ENCODE data around the gene RNASE8.
A peak's percentile ranks its signal among the peaks of the same experiment; 100 is the strongest.
"Not testable (repeated sequence)": the region's sequence is repeated elsewhere in the genome, so short reads cannot be mapped to it uniquely, and the experiment has no call there.

Gene RNASE8, protein sequence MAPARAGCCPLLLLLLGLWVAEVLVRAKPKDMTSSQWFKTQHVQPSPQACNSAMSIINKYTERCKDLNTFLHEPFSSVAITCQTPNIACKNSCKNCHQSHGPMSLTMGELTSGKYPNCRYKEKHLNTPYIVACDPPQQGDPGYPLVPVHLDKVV

DNA sequence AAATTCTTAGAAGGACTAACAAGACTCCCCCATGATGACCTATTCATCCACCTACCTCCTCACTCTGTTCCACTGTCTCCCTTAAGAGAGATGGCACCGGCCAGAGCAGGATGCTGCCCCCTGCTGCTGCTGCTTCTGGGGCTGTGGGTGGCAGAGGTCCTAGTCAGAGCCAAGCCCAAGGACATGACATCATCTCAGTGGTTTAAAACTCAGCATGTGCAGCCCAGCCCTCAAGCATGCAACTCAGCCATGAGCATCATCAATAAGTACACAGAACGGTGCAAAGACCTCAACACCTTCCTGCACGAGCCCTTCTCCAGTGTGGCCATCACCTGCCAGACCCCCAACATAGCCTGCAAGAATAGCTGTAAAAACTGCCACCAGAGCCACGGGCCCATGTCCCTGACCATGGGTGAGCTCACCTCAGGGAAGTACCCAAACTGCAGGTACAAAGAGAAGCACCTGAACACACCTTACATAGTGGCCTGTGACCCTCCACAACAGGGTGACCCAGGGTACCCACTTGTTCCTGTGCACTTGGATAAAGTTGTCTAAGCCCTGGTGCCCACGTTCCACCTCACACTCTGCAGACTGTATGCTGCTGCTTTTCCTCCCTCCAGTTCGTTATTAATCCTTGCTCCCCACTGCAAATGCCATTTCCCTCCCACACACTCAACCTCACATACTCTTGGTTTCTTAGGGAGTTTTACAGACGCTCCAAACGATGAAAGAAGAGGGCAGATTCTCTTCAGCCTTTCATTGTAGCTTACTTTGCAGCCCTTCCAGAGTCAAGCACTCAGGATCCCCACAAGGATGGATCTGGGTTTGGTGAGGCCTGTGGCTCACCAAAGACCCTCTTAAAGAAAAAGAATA is at the start of gene RNASE8:
Gene RNASE8 (plus strand): TSS at position 20 of the 873 bp plus-strand sequence. CDS start 71 bp downstream, at position 91.
- intact Hi-C loops (cut with micrococcal nuclease) = no loop called here
- Mint-ChIP-seq H3K27ac (no peak within 1 kb of the TSS), H3K27me3 (peaks cover 18% of the 10 kb centered on the region), H3K4me3 (no peak within 1 kb of the TSS), H3K36me3 (ENCODE audit: low read depth) (no peaks in the 10 kb centered on the region), H3K9me3 (no peaks in the 10 kb centered on the region), H3K4me1 (ENCODE audit: low read depth) (no peaks in the 10 kb centered on the region)

DNA sequence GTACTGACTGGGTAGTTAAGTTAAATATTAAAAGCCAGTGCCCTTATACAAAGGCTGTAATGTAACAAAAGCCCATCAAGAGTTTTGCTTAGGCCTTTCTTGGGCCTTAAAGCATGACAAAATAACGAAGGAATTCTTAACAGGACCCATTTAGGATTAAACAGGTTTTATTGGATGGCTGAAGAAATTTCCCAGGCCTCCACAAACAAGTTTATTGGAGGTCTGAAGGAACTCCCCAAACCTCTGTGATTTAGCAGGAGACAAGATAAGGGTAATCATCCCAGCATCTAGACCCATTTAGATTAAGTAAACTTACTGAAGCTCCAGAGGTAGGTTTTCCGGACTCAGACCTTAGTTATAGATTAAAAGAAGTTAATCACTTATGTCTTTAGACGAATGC is 47.9 kb upstream of the RNASE8 start:
- H3K27me3 Mint-ChIP-seq = peaks cover 23% of the 10 kb centered on the region
- intact Hi-C loops (cut with micrococcal nuclease); H3K4me1 Mint-ChIP-seq (ENCODE audit: low read depth); H3K36me3 Mint-ChIP-seq (ENCODE audit: low read depth); H3K9me3 Mint-ChIP-seq; H3K27ac Mint-ChIP-seq; H3K4me3 Mint-ChIP-seq: not testable (repeated sequence)

DNA sequence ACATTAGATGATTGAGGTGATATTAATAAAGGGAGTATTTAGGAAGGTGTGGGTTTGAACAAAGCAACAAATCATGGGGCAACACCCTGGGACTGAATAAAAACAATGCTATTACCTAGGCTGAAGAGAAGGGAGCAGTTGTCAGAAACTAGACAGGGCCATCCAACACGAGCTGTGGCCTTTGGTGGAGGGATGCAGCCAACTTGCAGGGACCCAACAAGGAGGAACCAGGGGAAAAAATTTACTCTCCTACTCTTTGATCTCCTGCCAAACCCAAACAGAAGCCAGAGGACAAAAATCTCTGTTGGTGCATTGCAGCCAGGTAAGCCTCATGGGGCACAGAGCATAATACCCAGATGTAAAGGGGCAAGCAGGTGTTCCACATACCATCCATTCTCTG is 46.5 kb upstream of the RNASE8 start:
- Mint-ChIP-seq H3K9me3 (no peaks in the 10 kb centered on the region), H3K4me3 (no peak overlapping the region), H3K27ac (no peak overlapping the region), H3K36me3 (ENCODE audit: low read depth) (no peaks in the 10 kb centered on the region), H3K4me1 (ENCODE audit: low read depth) (peaks cover 15% of the 10 kb centered on the region), H3K27me3 (peaks cover 23% of the 10 kb centered on the region)
- intact Hi-C loops (cut with micrococcal nuclease) = no loop called here

DNA sequence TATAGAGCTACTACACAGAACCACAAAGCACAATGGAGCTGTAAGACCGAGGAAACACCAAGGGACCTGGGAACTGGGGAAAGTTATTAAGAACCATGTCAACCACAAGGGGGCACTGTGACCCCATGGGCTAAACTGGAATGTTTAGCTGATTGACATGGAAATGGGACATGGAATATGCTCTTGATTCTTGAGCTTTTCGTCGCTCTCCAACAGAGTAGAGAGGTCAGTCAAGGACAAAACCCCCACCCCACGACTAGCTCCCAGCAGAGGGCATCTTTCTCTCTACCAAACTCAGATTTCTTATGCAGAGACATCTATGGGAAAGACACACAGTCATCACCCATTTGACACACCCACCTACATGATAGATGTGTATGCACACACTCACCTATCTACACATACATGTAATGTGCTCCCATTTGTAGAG is 42.8 kb upstream of the RNASE8 start:
- intact Hi-C loops (cut with micrococcal nuclease) = loop anchor here (1.0 to 2.0 kb wide), 3 partner anchors 26 to 92 kb away; no protein-coding TSS in a partner anchor
- H3K9me3 Mint-ChIP-seq = no peaks in the 10 kb centered on the region
- peaks cover 23% of the 10 kb centered on the region for H3K27me3 Mint-ChIP-seq
- H3K4me1 Mint-ChIP-seq (ENCODE audit: low read depth) = peaks cover 51% of the 10 kb centered on the region
- no peak overlapping the region for H3K27ac Mint-ChIP-seq
- peaks cover 11% of the 10 kb centered on the region for H3K36me3 Mint-ChIP-seq (ENCODE audit: low read depth)
- H3K4me3 Mint-ChIP-seq = no peak overlapping the region

DNA sequence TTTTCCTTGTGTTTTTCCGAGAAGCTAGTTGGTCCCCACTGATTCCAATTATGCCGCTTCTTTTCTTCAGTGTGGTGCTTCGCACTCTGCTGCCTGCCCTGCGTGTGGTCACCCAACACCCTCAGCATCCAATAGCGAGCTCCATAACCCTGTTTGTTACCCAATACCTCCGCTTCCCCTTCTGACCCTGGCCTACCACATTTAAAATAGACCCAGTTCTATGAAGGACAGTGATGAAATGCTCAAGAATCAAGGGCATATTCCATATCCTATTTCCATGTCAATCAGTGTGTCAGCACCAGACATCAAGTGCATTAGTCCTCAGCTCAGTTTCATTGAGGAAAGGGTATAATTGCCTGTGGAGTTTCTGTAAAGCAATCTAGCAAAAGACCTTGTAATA is 42.3 kb upstream of the RNASE8 start:
- Mint-ChIP-seq H3K27me3 (peaks cover 23% of the 10 kb centered on the region), H3K9me3 (no peaks in the 10 kb centered on the region), H3K36me3 (ENCODE audit: low read depth) (peaks cover 11% of the 10 kb centered on the region), H3K4me3 (no peak overlapping the region), H3K4me1 (ENCODE audit: low read depth) (peaks cover 55% of the 10 kb centered on the region), H3K27ac (no peak overlapping the region)
- intact Hi-C loops (cut with micrococcal nuclease) = loop anchor here (2.0 kb wide), 1 partner anchor 81 kb away; no protein-coding TSS in a partner anchor

DNA sequence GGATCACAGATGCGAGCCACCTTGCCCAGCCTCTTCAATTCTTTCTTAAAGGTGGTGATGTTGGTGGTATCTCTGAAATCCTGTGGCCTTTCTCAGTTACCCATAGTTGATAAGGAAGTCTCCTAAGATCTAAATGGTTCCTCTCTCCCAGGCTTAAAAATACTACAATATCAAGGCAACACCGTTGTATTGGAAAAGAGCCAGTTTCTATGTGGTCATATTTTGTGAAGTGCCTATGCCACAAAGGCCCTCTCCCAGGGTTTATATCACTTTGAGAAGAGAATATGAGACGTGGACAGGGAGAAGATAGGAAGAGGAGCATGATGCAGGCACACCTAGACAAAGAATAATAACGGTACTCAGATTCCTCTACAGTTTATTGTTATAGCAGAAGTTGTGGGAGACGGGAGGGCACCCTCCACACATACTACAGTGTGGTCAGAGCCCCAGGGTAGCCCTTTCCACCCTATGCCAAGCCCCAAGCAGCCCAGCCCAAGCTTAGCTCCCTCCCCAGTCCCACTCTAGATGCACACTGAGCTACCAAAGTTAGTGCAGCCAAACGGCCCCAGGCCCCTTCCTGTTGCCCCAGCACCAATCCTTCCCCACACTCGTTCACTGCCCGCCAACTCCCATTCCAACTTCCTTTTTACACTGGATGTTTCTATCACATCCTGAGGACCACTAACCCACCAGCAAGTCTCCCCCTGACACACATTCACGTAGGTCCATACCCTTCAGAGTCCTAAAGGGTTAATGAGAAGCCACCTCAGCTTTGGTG is 41.0 kb upstream of the RNASE8 start:
- Mint-ChIP-seq H3K4me3 (no peak overlapping the region), H3K27me3 (peaks cover 18% of the 10 kb centered on the region), H3K9me3 (no peaks in the 10 kb centered on the region), H3K27ac (peak overlapping the region; percentile 7), H3K4me1 (ENCODE audit: low read depth) (peaks cover 68% of the 10 kb centered on the region), H3K36me3 (ENCODE audit: low read depth) (peaks cover 11% of the 10 kb centered on the region)
- intact Hi-C loops (cut with micrococcal nuclease) = no loop called here

DNA sequence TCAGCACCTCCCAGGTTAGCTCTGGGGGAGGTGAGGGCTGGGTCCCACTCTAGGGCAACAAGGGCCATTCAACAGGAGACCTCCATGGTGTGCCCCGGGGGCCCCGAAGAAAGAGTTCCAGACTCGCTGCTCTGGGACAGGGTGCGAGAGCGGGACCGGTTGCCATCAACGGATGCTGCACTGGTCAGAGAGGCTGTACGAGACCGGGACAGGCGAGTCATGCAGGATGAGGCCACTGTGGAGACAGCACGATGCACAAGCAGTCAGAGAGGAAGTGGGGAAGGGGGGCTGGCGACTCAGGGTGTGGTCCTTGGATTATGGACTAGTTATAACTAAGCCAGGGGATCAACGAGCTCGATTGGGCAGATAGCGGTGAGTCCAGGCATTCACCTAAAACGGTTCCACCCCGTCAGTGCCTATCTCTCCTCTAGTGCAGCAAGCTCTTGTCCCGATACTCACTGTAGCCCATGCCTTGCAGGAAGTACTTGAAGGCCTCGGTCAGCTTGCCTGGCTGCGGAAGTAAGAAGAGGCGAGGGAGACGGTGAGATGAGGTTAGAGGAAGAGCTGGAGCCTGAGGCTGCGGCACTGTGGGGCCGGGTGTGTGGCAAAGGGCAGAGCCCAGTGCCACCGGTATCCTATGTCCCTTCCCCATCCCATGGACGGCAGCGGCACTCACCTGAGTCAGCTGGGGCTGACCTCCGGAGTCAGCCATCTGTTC is 39.9 kb upstream of the RNASE8 start:
- H3K36me3 Mint-ChIP-seq (ENCODE audit: low read depth) = peaks cover 11% of the 10 kb centered on the region
- H3K27ac Mint-ChIP-seq = peak overlapping the region; percentile 51
- peaks cover 14% of the 10 kb centered on the region for H3K27me3 Mint-ChIP-seq
- no peak overlapping the region for H3K4me3 Mint-ChIP-seq
- no peaks in the 10 kb centered on the region for H3K9me3 Mint-ChIP-seq
- H3K4me1 Mint-ChIP-seq (ENCODE audit: low read depth) = peaks cover 79% of the 10 kb centered on the region
- intact Hi-C loops (cut with micrococcal nuclease) = no loop called here

DNA sequence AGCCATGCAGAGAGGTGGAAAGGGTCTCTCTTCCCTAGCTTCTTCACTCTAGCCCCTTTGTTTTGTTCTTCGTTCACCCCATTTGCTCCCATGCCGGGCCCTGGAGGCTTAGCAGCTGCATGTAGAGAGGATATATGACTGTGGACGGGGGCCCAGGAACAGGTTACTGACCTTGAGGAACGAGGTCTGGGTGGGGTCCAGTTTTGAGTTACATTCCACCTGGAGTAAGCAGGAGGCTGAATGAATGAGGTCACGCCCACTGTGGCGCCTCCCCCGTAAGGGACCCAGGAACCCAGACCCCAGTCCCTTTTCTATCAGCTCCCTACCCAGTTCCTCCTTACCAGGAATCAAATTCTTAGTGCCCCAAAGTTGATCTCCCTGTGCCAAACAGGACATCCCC is 39.3 kb upstream of the RNASE8 start:
- Mint-ChIP-seq H3K36me3 (ENCODE audit: low read depth) (peaks cover 11% of the 10 kb centered on the region), H3K9me3 (no peaks in the 10 kb centered on the region), H3K27ac (peak overlapping the region; percentile 51), H3K4me1 (ENCODE audit: low read depth) (peaks cover 85% of the 10 kb centered on the region), H3K4me3 (no peak overlapping the region), H3K27me3 (peaks cover 8% of the 10 kb centered on the region)
- intact Hi-C loops (cut with micrococcal nuclease) = no loop called here

DNA sequence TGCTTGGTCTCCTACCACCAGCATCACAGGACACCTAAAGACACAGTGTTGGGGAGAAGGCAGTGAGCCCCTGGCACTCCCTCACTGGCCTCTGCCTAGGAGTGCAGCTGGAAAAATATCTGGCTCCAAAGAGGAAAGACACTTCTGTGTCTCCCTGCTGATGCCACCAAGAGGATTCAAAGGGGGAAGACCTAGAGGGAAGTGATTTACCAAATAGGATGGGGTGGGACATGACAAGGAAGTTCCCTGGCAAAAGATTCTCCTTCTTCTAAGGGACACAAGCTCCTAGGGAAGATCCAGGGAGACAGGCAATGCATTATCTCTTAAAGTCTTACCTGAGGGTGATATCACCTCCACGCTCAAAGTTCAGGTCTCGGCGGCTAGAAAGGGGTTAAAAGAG is 38.8 kb upstream of the RNASE8 start:
- intact Hi-C loops (cut with micrococcal nuclease) = no loop called here
- Mint-ChIP-seq H3K4me1 (ENCODE audit: low read depth) (peaks cover 90% of the 10 kb centered on the region), H3K27me3 (peaks cover 7% of the 10 kb centered on the region), H3K27ac (peak overlapping the region; percentile 51), H3K9me3 (no peaks in the 10 kb centered on the region), H3K4me3 (peak overlapping the region; percentile 7), H3K36me3 (ENCODE audit: low read depth) (peaks cover 11% of the 10 kb centered on the region)

DNA sequence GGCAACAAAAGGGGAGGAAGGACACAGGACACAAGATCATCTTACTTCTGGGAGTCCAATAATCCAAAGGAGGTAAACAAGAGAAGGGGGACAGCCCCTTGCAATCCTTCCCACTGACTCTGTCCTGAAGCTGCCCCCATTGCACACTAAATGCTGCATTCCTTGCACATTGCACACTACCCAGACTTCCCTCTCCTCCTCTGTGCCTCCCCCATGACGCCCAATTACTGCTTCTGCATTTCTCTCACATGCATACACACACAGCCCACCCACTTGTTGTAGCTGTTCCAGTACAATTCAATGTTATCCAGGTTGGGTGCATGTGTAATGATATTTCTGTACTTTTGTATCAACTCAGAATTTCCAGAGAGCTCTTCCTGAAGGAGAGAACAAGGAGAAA is 38.3 kb upstream of the RNASE8 start:
- peaks cover 11% of the 10 kb centered on the region for H3K27me3 Mint-ChIP-seq
- peak overlapping the region; percentile 0 for H3K4me3 Mint-ChIP-seq
- H3K27ac Mint-ChIP-seq = peak overlapping the region; percentile 35
- no peaks in the 10 kb centered on the region for H3K9me3 Mint-ChIP-seq
- H3K4me1 Mint-ChIP-seq (ENCODE audit: low read depth) = peaks cover 96% of the 10 kb centered on the region
- H3K36me3 Mint-ChIP-seq (ENCODE audit: low read depth) = peaks cover 11% of the 10 kb centered on the region
- intact Hi-C loops (cut with micrococcal nuclease) = no loop called here

DNA sequence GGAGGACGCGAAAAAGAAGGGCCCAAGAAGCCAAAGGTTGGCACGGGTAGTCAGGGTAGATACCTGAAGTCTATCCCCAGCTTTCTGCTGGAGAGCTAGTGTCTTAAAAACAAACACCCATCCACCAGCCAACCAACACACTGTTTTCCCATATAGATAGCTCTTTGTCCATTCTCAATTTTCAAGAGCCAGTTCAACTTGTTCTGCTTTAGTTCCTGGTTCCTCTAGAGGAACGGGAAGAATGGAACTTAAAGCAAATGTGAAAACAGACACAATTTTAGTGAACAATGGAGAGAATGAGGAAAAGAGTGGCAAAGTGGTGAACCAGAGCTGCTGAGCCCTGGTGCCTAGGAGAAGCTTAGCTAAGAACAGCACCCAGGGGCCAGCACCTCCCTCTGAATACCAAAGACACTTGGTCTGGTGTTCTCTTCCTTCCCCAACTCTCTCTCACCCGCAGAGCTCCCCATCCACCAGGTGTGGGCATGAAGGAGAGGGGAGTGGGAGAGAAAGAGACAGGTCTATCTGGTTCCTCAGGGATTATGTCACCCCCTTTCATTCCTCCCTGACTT is 36.6 kb upstream of the RNASE8 start:
- intact Hi-C loops (cut with micrococcal nuclease) = no loop called here
- Mint-ChIP-seq H3K27me3 (peaks cover 26% of the 10 kb centered on the region), H3K4me3 (no peak overlapping the region), H3K27ac (peak overlapping the region; percentile 47), H3K9me3 (no peaks in the 10 kb centered on the region), H3K36me3 (ENCODE audit: low read depth) (peaks cover 11% of the 10 kb centered on the region), H3K4me1 (ENCODE audit: low read depth) (peaks cover 91% of the 10 kb centered on the region)

DNA sequence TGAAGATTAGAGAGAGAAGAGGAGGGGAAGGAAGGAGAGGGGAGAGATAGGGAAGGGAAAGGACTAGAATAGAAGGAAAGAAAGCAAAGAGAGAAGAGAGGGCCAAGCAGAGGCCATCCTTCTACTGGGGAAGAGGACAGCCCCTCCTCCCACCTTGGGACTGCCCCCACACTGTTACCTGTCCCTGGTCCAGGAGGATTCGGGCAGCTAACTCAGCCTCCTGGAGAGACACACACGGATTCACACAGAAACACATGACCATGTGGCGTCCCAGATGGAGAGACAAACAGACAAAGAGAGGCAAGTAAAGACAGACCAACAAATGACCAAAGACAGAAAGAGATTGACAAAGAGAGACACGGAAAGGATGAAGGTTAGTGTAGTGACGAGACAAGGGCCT is 34.9 kb upstream of the RNASE8 start:
- intact Hi-C loops (cut with micrococcal nuclease) = no loop called here
- H3K36me3 Mint-ChIP-seq (ENCODE audit: low read depth) = peaks cover 1% of the 10 kb centered on the region
- H3K27ac Mint-ChIP-seq = peak overlapping the region; percentile 19
- no peaks in the 10 kb centered on the region for H3K9me3 Mint-ChIP-seq
- H3K4me3 Mint-ChIP-seq = peak overlapping the region; percentile 13
- H3K27me3 Mint-ChIP-seq = peaks cover 35% of the 10 kb centered on the region
- H3K4me1 Mint-ChIP-seq (ENCODE audit: low read depth) = peaks cover 82% of the 10 kb centered on the region

DNA sequence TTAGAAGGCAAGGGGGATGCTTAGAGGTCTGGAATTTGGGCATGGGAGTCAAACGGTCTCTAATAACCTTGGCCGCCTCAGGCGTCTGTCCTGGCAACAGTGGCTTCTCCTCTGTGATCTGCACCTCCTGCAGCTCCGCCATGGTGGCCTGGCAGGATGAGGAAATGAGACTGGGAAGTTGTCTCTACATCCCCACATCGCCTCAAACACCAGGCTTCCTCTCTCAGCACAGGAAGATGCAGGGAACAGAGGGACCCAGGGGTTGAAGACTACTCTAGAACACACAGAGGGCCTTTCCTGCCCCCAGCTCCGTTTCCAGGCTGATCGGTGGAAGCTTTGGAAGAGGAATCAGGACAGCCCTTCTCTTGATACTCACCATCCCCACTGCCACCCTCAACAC is 34.4 kb upstream of the RNASE8 start:
- Mint-ChIP-seq H3K4me3 (peak overlapping the region; percentile 13), H3K27ac (peak overlapping the region; percentile 19), H3K9me3 (no peaks in the 10 kb centered on the region), H3K27me3 (peaks cover 35% of the 10 kb centered on the region), H3K4me1 (ENCODE audit: low read depth) (peaks cover 77% of the 10 kb centered on the region), H3K36me3 (ENCODE audit: low read depth) (no peaks in the 10 kb centered on the region)
- intact Hi-C loops (cut with micrococcal nuclease) = no loop called here
